ENCODE data around the gene SP140L. TPM values are rescaled to one million over a fixed set of nuclear protein-coding genes. Genes with fewer than 3 reads are reported as not detected.

Gene SP140L
- total and polyA plus RNA-seq, 2 experiments from 2014 or later: 8.0 to 11.5 TPM

GRCh38 chr2:230418341-230419016, 91.5 kb downstream of the SP140L start:
- no peak overlapping the region for H2AFZ ChIP-seq
- 26 to 28% methylated on average over 9 of the region's 9 CpGs for WGBS, 2 experiments (ENCODE audit: low coverage in 1 of 2, low lambda C conversion rate in 2 of 2, missing lambda C conversion rate in 2 of 2)
- H3F3A ChIP-seq (ENCODE audit: insufficient read depth): peaks cover 18% of the 10 kb centered on the region; the same call in 1 of the 2 replicates
- H3K9ac ChIP-seq: peak overlapping the region; percentile 97
- no peaks in the 10 kb centered on the region for H3K27me3 ChIP-seq (replicated peaks; ENCODE audit: insufficient read depth)
- peaks cover 2% of the 10 kb centered on the region; the same call in 1 of the 2 replicates for H3K36me3 ChIP-seq (ENCODE audit: low read depth)
- no peak for TF ChIP-seq EZH2 (IDR thresholded peaks at IDR 0.05; ENCODE audit: insufficient read depth, poor library complexity, severe bottlenecking)
- no peak for TF ChIP-seq EZH2phosphoT487 (IDR thresholded peaks at IDR 0.05; ENCODE audit: insufficient read depth, low read depth)
- peaks cover 74% of the 10 kb centered on the region for H3K79me2 ChIP-seq (ENCODE audit: insufficient read depth)
- peak overlapping the region; percentile 87 for H3K4me3 ChIP-seq
- no peaks in the 10 kb centered on the region for H3K9me3 ChIP-seq (ENCODE audit: low read depth)
- peak; percentile 86 for DNase-seq
- peaks cover 28% of the 10 kb centered on the region for H3K4me1 ChIP-seq (ENCODE audit: insufficient read depth)
- in situ Hi-C loops (cut with MboI): no loop called here
- peak overlapping the region; percentile 98 for H3K4me2 ChIP-seq (ENCODE audit: unreplicated experiment)
- no peaks in the 10 kb centered on the region for H4K20me1 ChIP-seq (ENCODE audit: insufficient read depth)
- H3K27ac ChIP-seq: peak overlapping the region; percentile 62
- H3K9me2 ChIP-seq (ENCODE audit: insufficient read depth): no peaks in the 10 kb centered on the region

GRCh38 chr2:230419181-230419580, 92.2 kb downstream of the SP140L start:
- in situ Hi-C loops (cut with MboI): no loop called here
- no peak for TF ChIP-seq EZH2phosphoT487 (IDR thresholded peaks at IDR 0.05; ENCODE audit: insufficient read depth, low read depth)
- TF ChIP-seq EZH2 (IDR thresholded peaks at IDR 0.05; ENCODE audit: insufficient read depth, poor library complexity, severe bottlenecking): no peak
- no peaks in the 10 kb centered on the region for H3K9me3 ChIP-seq (ENCODE audit: low read depth)
- H3K27me3 ChIP-seq (replicated peaks; ENCODE audit: insufficient read depth): no peaks in the 10 kb centered on the region
- H3K79me2 ChIP-seq (ENCODE audit: insufficient read depth): peaks cover 82% of the 10 kb centered on the region
- no peak overlapping the region for H2AFZ ChIP-seq
- WGBS, 2 experiments (ENCODE audit: low coverage in 1 of 2, low lambda C conversion rate in 2 of 2, missing lambda C conversion rate in 2 of 2): 58 to 66% methylated on average over 4 of the region's 4 CpGs
- peaks cover 2% of the 10 kb centered on the region; the same call in 1 of the 2 replicates for H3K36me3 ChIP-seq (ENCODE audit: low read depth)
- H3K9ac ChIP-seq: peak overlapping the region; percentile 97; the same call in 1 of the 2 replicates
- H4K20me1 ChIP-seq (ENCODE audit: insufficient read depth): no peaks in the 10 kb centered on the region
- DNase-seq: peak; percentile 39
- peaks cover 28% of the 10 kb centered on the region for H3K4me1 ChIP-seq (ENCODE audit: insufficient read depth)
- H3K4me3 ChIP-seq: peak overlapping the region; percentile 87
- peak overlapping the region; percentile 98 for H3K4me2 ChIP-seq (ENCODE audit: unreplicated experiment)
- H3K27ac ChIP-seq: peak overlapping the region; percentile 62
- peaks cover 18% of the 10 kb centered on the region; the same call in 1 of the 2 replicates for H3F3A ChIP-seq (ENCODE audit: insufficient read depth)
- H3K9me2 ChIP-seq (ENCODE audit: insufficient read depth): no peaks in the 10 kb centered on the region

- Histone ChIP-seq H3K4me2 (ENCODE audit: unreplicated experiment) (no peak overlapping the region), H3K27me3 (replicated peaks; ENCODE audit: insufficient read depth) (no peaks in the 10 kb centered on the region), H3K27ac (no peak overlapping the region), H3K4me1 (ENCODE audit: insufficient read depth) (peaks cover 37% of the 10 kb centered on the region), H3K36me3 (ENCODE audit: low read depth) (peaks cover 2% of the 10 kb centered on the region; the same call in 1 of the 2 replicates), H3K4me3 (no peak overlapping the region), H3K9me3 (ENCODE audit: low read depth) (no peaks in the 10 kb centered on the region), H3K9me2 (ENCODE audit: insufficient read depth) (no peaks in the 10 kb centered on the region), H3K9ac (no peak overlapping the region), H3F3A (ENCODE audit: insufficient read depth) (peaks cover 10% of the 10 kb centered on the region; the same call in 1 of the 2 replicates), H2AFZ (no peak overlapping the region), H3K79me2 (ENCODE audit: insufficient read depth) (peaks cover 100% of the 10 kb centered on the region), H4K20me1 (ENCODE audit: insufficient read depth) (peaks cover 6% of the 10 kb centered on the region; the same call in 1 of the 2 replicates)
- TF ChIP-seq EZH2 (IDR thresholded peaks at IDR 0.05; ENCODE audit: insufficient read depth, poor library complexity, severe bottlenecking) (no peak), EZH2phosphoT487 (IDR thresholded peaks at IDR 0.05; ENCODE audit: insufficient read depth, low read depth) (no peak)
- no peak for DNase-seq
- 81 to 85% methylated on average over 4 of the region's 4 CpGs for WGBS, 2 experiments (ENCODE audit: low coverage in 1 of 2, low lambda C conversion rate in 2 of 2, missing lambda C conversion rate in 2 of 2)
- in situ Hi-C loops (cut with MboI): no loop called here
Measured at GRCh38 chr2:230422149-230422548, 95.2 kb downstream of the SP140L start.

GRCh38 chr2:230423851-230424458, 97.0 kb downstream of the SP140L start:
- TF ChIP-seq EZH2phosphoT487 (IDR thresholded peaks at IDR 0.05; ENCODE audit: insufficient read depth, low read depth) (no peak), EZH2 (IDR thresholded peaks at IDR 0.05; ENCODE audit: insufficient read depth, poor library complexity, severe bottlenecking) (no peak)
- Histone ChIP-seq H2AFZ (no peak overlapping the region), H3K4me2 (ENCODE audit: unreplicated experiment) (no peak overlapping the region), H3K4me3 (no peak overlapping the region), H3K9me2 (ENCODE audit: insufficient read depth) (no peaks in the 10 kb centered on the region), H3K27me3 (replicated peaks; ENCODE audit: insufficient read depth) (no peaks in the 10 kb centered on the region), H3K4me1 (ENCODE audit: insufficient read depth) (peaks cover 23% of the 10 kb centered on the region), H3K27ac (no peak overlapping the region), H3K79me2 (ENCODE audit: insufficient read depth) (peaks cover 100% of the 10 kb centered on the region), H3K9me3 (ENCODE audit: low read depth) (no peaks in the 10 kb centered on the region), H3K36me3 (ENCODE audit: low read depth) (peaks cover 4% of the 10 kb centered on the region), H3K9ac (no peak overlapping the region), H3F3A (ENCODE audit: insufficient read depth) (no peaks in the 10 kb centered on the region), H4K20me1 (ENCODE audit: insufficient read depth) (peaks cover 6% of the 10 kb centered on the region; the same call in 1 of the 2 replicates)
- 93 to 99% methylated on average over 3 of the region's 3 CpGs for WGBS, 2 experiments (ENCODE audit: low coverage in 1 of 2, low lambda C conversion rate in 2 of 2, missing lambda C conversion rate in 2 of 2)
- DNase-seq: peak; percentile 33
- in situ Hi-C loops (cut with MboI): no loop called here
